Frontal cortex (tissue), 4 donors: ENCODE measurements around the gene COLQ. TPM values are rescaled to one million over a fixed set of nuclear protein-coding genes. Genes with fewer than 3 reads are reported as not detected.
"Not testable (repeated sequence)": the region's sequence is repeated elsewhere in the genome, so short reads cannot be mapped to it uniquely, and the experiment has no call there.

Source experiments
- DNase-seq, 2 donors: peaks; one replicate each; pipeline ENCODE4 v3.0.0; 2012; ENCODE audit warnings: low spot score in 2 of 2
- FAIRE-seq: peaks from 2 replicates; lab custom pipeline; 2012; peaks lifted over from hg19 to GRCh38; lab: Jason Lieb, UNC
- total RNA-seq: library from RNA; depleted of rRNA; stranded (reverse); fragments of >200 nt; gene quantifications from one replicate; pipeline ENCODE4 v1.2.3, GENCODE V29; 2014
- donor health status: control.
- donor health status: control.
- donor health status: control.

Gene COLQ
- total RNA-seq, 1 donor from 2014 or later, result 1.6 TPM

- DNase-seq (no peak), FAIRE-seq (no peak)
Observed at GRCh38 chr3:15465876-15466585, 55.5 kb downstream of the COLQ start.

GRCh38 chr3:15462451-15462850 is 59.1 kb downstream of the COLQ start:
- FAIRE-seq, result no peak
- no peak for DNase-seq

- DNase-seq (no peak), FAIRE-seq (no peak)
Observed at GRCh38 chr3:15460891-15461531, 60.5 kb downstream of the COLQ start.

- no peak for FAIRE-seq
- DNase-seq, result no peak
Observed at GRCh38 chr3:15458212-15458780, 63.2 kb downstream of the COLQ start.

- DNase-seq, FAIRE-seq: not testable (repeated sequence)
Observed at GRCh38 chr3:15456915-15457314, 64.6 kb downstream of the COLQ start.

GRCh38 chr3:15456321-15456720 is 65.2 kb downstream of the COLQ start:
- FAIRE-seq (no peak), DNase-seq (no peak)

GRCh38 chr3:15455756-15456155 is 65.8 kb downstream of the COLQ start:
- no peak for FAIRE-seq

GRCh38 chr3:15454965-15455364 is 66.5 kb downstream of the COLQ start:
- no peak for FAIRE-seq

More at GRCh38 chr3:15455756-15456155, 65.8 kb downstream of the COLQ start:
- no peak for DNase-seq

GRCh38 chr3:15453991-15454625 is 67.4 kb downstream of the COLQ start:
- DNase-seq, result no peak

More at GRCh38 chr3:15454965-15455364, 66.5 kb downstream of the COLQ start:
- DNase-seq, result no peak

GRCh38 chr3:15453501-15453900 is 68.0 kb downstream of the COLQ start:
- DNase-seq (no peak), FAIRE-seq (no peak)

More at GRCh38 chr3:15453991-15454625, 67.4 kb downstream of the COLQ start:
- FAIRE-seq, result no peak

- no peak for DNase-seq
- FAIRE-seq, result no peak
Observed at GRCh38 chr3:15452961-15453360, 68.5 kb downstream of the COLQ start.

GRCh38 chr3:15452156-15452555 is 69.3 kb downstream of the COLQ start:
- DNase-seq (no peak), FAIRE-seq (no peak)

GRCh38 chr3:15451216-15452113 is 70.0 kb downstream of the COLQ start:
- DNase-seq (no peak), FAIRE-seq (no peak)

- FAIRE-seq (no peak), DNase-seq (no peak)
Observed at GRCh38 chr3:15450438-15451215, 70.9 kb downstream of the COLQ start.

- FAIRE-seq (no peak), DNase-seq (no peak)
Observed at GRCh38 chr3:15449489-15450224, 71.8 kb downstream of the COLQ start.

GRCh38 chr3:15443826-15444524 is 77.5 kb downstream of the COLQ start:
- FAIRE-seq (no peak), DNase-seq (no peak)

- DNase-seq (no peak), FAIRE-seq (no peak)
Observed at GRCh38 chr3:15440891-15441290, 80.6 kb downstream of the COLQ start.

GRCh38 chr3:15439476-15439875 is 82.0 kb downstream of the COLQ start:
- DNase-seq (no peak), FAIRE-seq (no peak)
